Lower leg skin (tissue), 4 donors: ENCODE results near the gene SRSF7. TPM values are rescaled to one million over a fixed set of nuclear protein-coding genes. Genes with fewer than 3 reads are reported as not detected.

ENCODE experiments used
- DNase-seq, 2 donors: peaks; one replicate each; pipeline ENCODE4 v3.0.0-alpha.2; 2019; ENCODE audit warnings: low spot score in 2 of 2
- H3K4me3 ChIP-seq: fragments of 200-600 bp; sonication (generic); 2 replicates; pipeline ENCODE4 v1.5.1; 2017; ENCODE audit warnings: mild to moderate bottlenecking, low read depth; ENCODE audit not compliant: poor library complexity, severe bottlenecking
- CTCF ChIP-seq, 3 donors: fragments of 450-650 bp; IDR thresholded peaks; one replicate each; pipeline ENCODE4 v1.5.1; 2016; ENCODE audit warnings: antibody characterized with exemption in 3 of 3, mild to moderate bottlenecking in 3 of 3, moderate library complexity in 2 of 3
- POLR2A ChIP-seq, 2 donors: fragments of 450-650 bp; IDR thresholded peaks; one replicate each; pipeline ENCODE4 v1.6.1; 2016 to 2017; ENCODE audit warnings: antibody characterized with exemption in 2 of 2, mild to moderate bottlenecking in 1 of 2, moderate library complexity in 1 of 2
- WGBS, 2 donors: methylation state at CpG; one replicate each; pipeline ENCODE4 v1.1.5; 2018; 5-methylcytosine and 5-hydroxymethylcytosine counted together
- intact Hi-C: fragments of 100-400 bp; cut with DNase I; formaldehyde crosslinking; loops from one replicate; pipeline ENCODE4 v1.15.0; 2023; ENCODE audit warnings: low total_unique reads
- total RNA-seq, 4 donors: library from RNA; depleted of rRNA; stranded (reverse); fragments of >200 nt; gene quantifications; one replicate each; pipeline ENCODE4 v1.1.0, GENCODE V29; 2016

SRSF7 gene
- total RNA-seq, 4 donors from 2014 or later, result 69.7 to 77.1 (median 72.8) TPM

GRCh38 chr2:38701542-38701941, 49.6 kb downstream of the SRSF7 start:
- H3K4me3 ChIP-seq, result no peak overlapping the region
- WGBS, 2 donors, result 95 to 96% methylated on average over 4 of the region's 4 CpGs
- TF ChIP-seq POLR2A (IDR thresholded peaks at IDR 0.05) (no peak), CTCF (IDR thresholded peaks at IDR 0.05) (no peak)
- no peak for DNase-seq
- intact Hi-C loops, result no loop called here

GRCh38 chr2:38700881-38701458, 50.2 kb downstream of the SRSF7 start:
- DNase-seq, result no peak
- intact Hi-C loops, result no loop called here
- H3K4me3 ChIP-seq, result no peak overlapping the region
- no peak for TF ChIP-seq CTCF (IDR thresholded peaks at IDR 0.05)
- no peak for TF ChIP-seq POLR2A (IDR thresholded peaks at IDR 0.05)

- no peak for DNase-seq
- no peak overlapping the region for H3K4me3 ChIP-seq
- no peak for TF ChIP-seq POLR2A (IDR thresholded peaks at IDR 0.05)
- TF ChIP-seq CTCF (IDR thresholded peaks at IDR 0.05), result no peak
- intact Hi-C loops, result no loop called here
- 94 to 96% methylated on average over 9 of the region's 9 CpGs for WGBS, 2 donors
These were observed 50.9 kb downstream of the SRSF7 start for GRCh38 chr2:38700113-38700785.

- no peak overlapping the region for H3K4me3 ChIP-seq
- no peak for DNase-seq
- intact Hi-C loops, result no loop called here
- WGBS, 2 donors, result 98 to 99% methylated on average over 5 of the region's 5 CpGs
- no peak for TF ChIP-seq CTCF (IDR thresholded peaks at IDR 0.05)
- TF ChIP-seq POLR2A (IDR thresholded peaks at IDR 0.05), result no peak
These were observed 52.6 kb downstream of the SRSF7 start for GRCh38 chr2:38698467-38699003.

GRCh38 chr2:38697116-38697840, 53.9 kb downstream of the SRSF7 start:
- intact Hi-C loops, result no loop called here
- no peak overlapping the region for H3K4me3 ChIP-seq
- DNase-seq, result no peak
- TF ChIP-seq CTCF (IDR thresholded peaks at IDR 0.05) (no peak), POLR2A (IDR thresholded peaks at IDR 0.05) (no peak)
- 58 to 63% methylated on average over 8 of the region's 8 CpGs for WGBS, 2 donors

Other genes starting within 250 kb of the SRSF7 start
- gene HNRNPLL, start 148.4 kb downstream of the SRSF7 start, total RNA-seq, result 10 to 100 TPM; 20.5 to 37.9 (median 26.8) TPM
- gene GALM, start 85.2 kb downstream of the SRSF7 start, total RNA-seq, result 10 to 100 TPM in 1 of 4 donors, 1 to 10 TPM in 3; 4.0 to 12.1 (median 7.0) TPM
- gene GEMIN6, start 26.8 kb upstream of the SRSF7 start, total RNA-seq, result 10 to 100 TPM in 1 of 4 donors, 1 to 10 TPM in 3; 2.6 to 11.0 (median 3.6) TPM
- 10 to 100 TPM in 3 of 4 donors, 1 to 10 TPM in 1; 6.8 to 19.9 (median 15.8) TPM for gene DHX57, start 124.6 kb upstream of the SRSF7 start, total RNA-seq
- 10 to 100 TPM in 1 of 4 donors, 1 to 10 TPM in 3; 3.3 to 11.0 (median 6.5) TPM for gene MORN2, start 124.6 kb upstream of the SRSF7 start, total RNA-seq
- gene ARHGEF33, start 138.5 kb upstream of the SRSF7 start, total RNA-seq, result 1 to 10 TPM in 1 of 4 donors, under 1 TPM in 3; 0.13 to 1.4 (median 0.66) TPM